ENCODE data around the gene SCP2.

The SCP2 gene

GRCh38 chr1:53080769-53081168, 153.7 kb downstream of the SCP2 start:
- H3K27me3 ChIP-seq (replicated peaks in 2 of 5; ENCODE audit: control insufficient read depth in 4 of 5, insufficient read depth in 5 of 5, low read length in 4 of 5), result no peaks in the 10 kb centered on the region
- no peak overlapping the region for H3K27ac ChIP-seq (ENCODE audit: insufficient read depth in 1 of 2, low read depth in 1 of 2, low read length in 2 of 2, poor library complexity in 1 of 2, severe bottlenecking in 2 of 2)
- CTCF ChIA-PET, result interaction anchor here (2.5 kb wide), 1 partner anchor 12 kb away, joined by 6 read pairs; no protein-coding TSS in a partner anchor
- DNase-seq, result no peak
- WGBS (ENCODE audit: insufficient coverage), result 94% methylated on average over 15 of the region's 15 CpGs
- peaks cover 0 to 12% (median 10%) of the 10 kb centered on the region in 4 experiments for H3K4me1 ChIP-seq (ENCODE audit: control extremely low read depth in 1 of 4, control insufficient read depth in 4 of 4, insufficient read depth in 4 of 4, low read length in 3 of 4)
- H3K36me3 ChIP-seq (ENCODE audit: control insufficient read depth in 4 of 4, insufficient read depth in 4 of 4, low read length in 3 of 4), result no peaks in the 10 kb centered on the region
- POLR2A ChIA-PET, result no interaction called here
- no peak overlapping the region for H3K4me3 ChIP-seq (ENCODE audit: control insufficient read depth in 1 of 7, extremely low read depth in 1 of 7, insufficient read depth in 4 of 7, low read depth in 2 of 7, low read length in 6 of 7)
- H3K9me3 ChIP-seq (ENCODE audit: control extremely low read depth in 1 of 5, control insufficient read depth in 4 of 5, insufficient read depth in 2 of 5, low read depth in 1 of 5, low read length in 4 of 5), result no peaks in the 10 kb centered on the region

GRCh38 chr1:53081384-53082066, 154.4 kb downstream of the SCP2 start:
- no peaks in the 10 kb centered on the region for H3K9me3 ChIP-seq (ENCODE audit: control extremely low read depth in 1 of 5, control insufficient read depth in 4 of 5, insufficient read depth in 2 of 5, low read depth in 1 of 5, low read length in 4 of 5)
- H3K4me1 ChIP-seq (ENCODE audit: control extremely low read depth in 1 of 4, control insufficient read depth in 4 of 4, insufficient read depth in 4 of 4, low read length in 3 of 4), result peaks cover 0 to 12% (median 10%) of the 10 kb centered on the region in 4 experiments
- CTCF ChIA-PET, result no interaction called here
- 98% methylated on average over 13 of the region's 14 CpGs for WGBS (ENCODE audit: insufficient coverage)
- H3K27me3 ChIP-seq (replicated peaks in 2 of 5; ENCODE audit: control insufficient read depth in 4 of 5, insufficient read depth in 5 of 5, low read length in 4 of 5), result no peaks in the 10 kb centered on the region
- no peaks in the 10 kb centered on the region for H3K36me3 ChIP-seq (ENCODE audit: control insufficient read depth in 4 of 4, insufficient read depth in 4 of 4, low read length in 3 of 4)
- H3K27ac ChIP-seq (ENCODE audit: insufficient read depth in 1 of 2, low read depth in 1 of 2, low read length in 2 of 2, poor library complexity in 1 of 2, severe bottlenecking in 2 of 2), result no peak overlapping the region
- DNase-seq, result no peak
- POLR2A ChIA-PET, result no interaction called here
- H3K4me3 ChIP-seq (ENCODE audit: control insufficient read depth in 1 of 7, extremely low read depth in 1 of 7, insufficient read depth in 4 of 7, low read depth in 2 of 7, low read length in 6 of 7), result no peak overlapping the region

- no peaks in the 10 kb centered on the region for H3K27me3 ChIP-seq (replicated peaks in 2 of 5; ENCODE audit: control insufficient read depth in 4 of 5, insufficient read depth in 5 of 5, low read length in 4 of 5)
- H3K9me3 ChIP-seq (ENCODE audit: control extremely low read depth in 1 of 5, control insufficient read depth in 4 of 5, insufficient read depth in 2 of 5, low read depth in 1 of 5, low read length in 4 of 5), result no peaks in the 10 kb centered on the region
- no peak overlapping the region for H3K27ac ChIP-seq (ENCODE audit: insufficient read depth in 1 of 2, low read depth in 1 of 2, low read length in 2 of 2, poor library complexity in 1 of 2, severe bottlenecking in 2 of 2)
- POLR2A ChIA-PET, result no interaction called here
- WGBS (ENCODE audit: insufficient coverage), result 72% methylated on average over 12 of the region's 13 CpGs
- CTCF ChIA-PET, result interaction anchor here (0.5 kb wide), 1 partner anchor 231 kb away, joined by 3 read pairs; no protein-coding TSS in a partner anchor
- H3K4me3 ChIP-seq (ENCODE audit: control insufficient read depth in 1 of 7, extremely low read depth in 1 of 7, insufficient read depth in 4 of 7, low read depth in 2 of 7, low read length in 6 of 7), result no peak overlapping the region
- H3K36me3 ChIP-seq (ENCODE audit: control insufficient read depth in 4 of 4, insufficient read depth in 4 of 4, low read length in 3 of 4), result no peaks in the 10 kb centered on the region
- peaks cover 0 to 12% (median 10%) of the 10 kb centered on the region in 4 experiments for H3K4me1 ChIP-seq (ENCODE audit: control extremely low read depth in 1 of 4, control insufficient read depth in 4 of 4, insufficient read depth in 4 of 4, low read length in 3 of 4)
- DNase-seq, result no peak
Measured at GRCh38 chr1:53082826-53083455, 155.9 kb downstream of the SCP2 start.

- no peaks in the 10 kb centered on the region for H3K36me3 ChIP-seq (ENCODE audit: control insufficient read depth in 4 of 4, insufficient read depth in 4 of 4, low read length in 3 of 4)
- H3K4me1 ChIP-seq (ENCODE audit: control extremely low read depth in 1 of 4, control insufficient read depth in 4 of 4, insufficient read depth in 4 of 4, low read length in 3 of 4), result peaks cover 0 to 12% (median 10%) of the 10 kb centered on the region in 4 experiments
- H3K27ac ChIP-seq (ENCODE audit: insufficient read depth in 1 of 2, low read depth in 1 of 2, low read length in 2 of 2, poor library complexity in 1 of 2, severe bottlenecking in 2 of 2), result no peak overlapping the region
- POLR2A ChIA-PET, result no interaction called here
- CTCF ChIA-PET, result no interaction called here
- no peak overlapping the region for H3K4me3 ChIP-seq (ENCODE audit: control insufficient read depth in 1 of 7, extremely low read depth in 1 of 7, insufficient read depth in 4 of 7, low read depth in 2 of 7, low read length in 6 of 7)
- H3K9me3 ChIP-seq (ENCODE audit: control extremely low read depth in 1 of 5, control insufficient read depth in 4 of 5, insufficient read depth in 2 of 5, low read depth in 1 of 5, low read length in 4 of 5), result no peaks in the 10 kb centered on the region
- no peaks in the 10 kb centered on the region for H3K27me3 ChIP-seq (replicated peaks in 2 of 5; ENCODE audit: control insufficient read depth in 4 of 5, insufficient read depth in 5 of 5, low read length in 4 of 5)
- DNase-seq, result no peak
- WGBS (ENCODE audit: insufficient coverage), result 91% methylated on average over 15 of the region's 17 CpGs
Measured at GRCh38 chr1:53083636-53084588, 156.8 kb downstream of the SCP2 start.

- POLR2A ChIA-PET, result interaction anchor here (0.5 to 0.6 kb wide), 2 partner anchors 37 to 72 kb away, joined by 3 to 4 read pairs; no protein-coding TSS in a partner anchor
- Histone ChIP-seq H3K27ac (ENCODE audit: insufficient read depth in 1 of 2, low read depth in 1 of 2, low read length in 2 of 2, poor library complexity in 1 of 2, severe bottlenecking in 2 of 2) (no peak overlapping the region), H3K27me3 (replicated peaks in 2 of 5; ENCODE audit: control insufficient read depth in 4 of 5, insufficient read depth in 5 of 5, low read length in 4 of 5) (no peaks in the 10 kb centered on the region), H3K9me3 (ENCODE audit: control extremely low read depth in 1 of 5, control insufficient read depth in 4 of 5, insufficient read depth in 2 of 5, low read depth in 1 of 5, low read length in 4 of 5) (no peaks in the 10 kb centered on the region), H3K4me1 (ENCODE audit: control extremely low read depth in 1 of 4, control insufficient read depth in 4 of 4, insufficient read depth in 4 of 4, low read length in 3 of 4) (peaks cover 0 to 12% (median 10%) of the 10 kb centered on the region in 4 experiments), H3K36me3 (ENCODE audit: control insufficient read depth in 4 of 4, insufficient read depth in 4 of 4, low read length in 3 of 4) (no peaks in the 10 kb centered on the region), H3K4me3 (ENCODE audit: control insufficient read depth in 1 of 7, extremely low read depth in 1 of 7, insufficient read depth in 4 of 7, low read depth in 2 of 7, low read length in 6 of 7) (no peak overlapping the region)
- DNase-seq, result no peak
- 91% methylated on average over 7 of the region's 8 CpGs for WGBS (ENCODE audit: insufficient coverage)
- CTCF ChIA-PET, result no interaction called here
Measured at GRCh38 chr1:53084589-53084971, 157.5 kb downstream of the SCP2 start.

- CTCF ChIA-PET, result no interaction called here
Measured at GRCh38 chr1:53085405-53085804, 158.3 kb downstream of the SCP2 start.

More at GRCh38 chr1:53085405-53085804, 158.3 kb downstream of the SCP2 start:
- H3K27me3 ChIP-seq (replicated peaks in 2 of 5; ENCODE audit: control insufficient read depth in 4 of 5, insufficient read depth in 5 of 5, low read length in 4 of 5), result no peaks in the 10 kb centered on the region
- POLR2A ChIA-PET, result interaction anchor here (0.5 to 0.6 kb wide), 2 partner anchors 37 to 73 kb away, joined by 3 to 4 read pairs; no protein-coding TSS in a partner anchor
- no peak overlapping the region for H3K27ac ChIP-seq (ENCODE audit: insufficient read depth in 1 of 2, low read depth in 1 of 2, low read length in 2 of 2, poor library complexity in 1 of 2, severe bottlenecking in 2 of 2)
- 97% methylated on average over 8 of the region's 8 CpGs for WGBS (ENCODE audit: insufficient coverage)
- H3K36me3 ChIP-seq (ENCODE audit: control insufficient read depth in 4 of 4, insufficient read depth in 4 of 4, low read length in 3 of 4), result no peaks in the 10 kb centered on the region
- H3K4me3 ChIP-seq (ENCODE audit: control insufficient read depth in 1 of 7, extremely low read depth in 1 of 7, insufficient read depth in 4 of 7, low read depth in 2 of 7, low read length in 6 of 7), result no peak overlapping the region
- peaks cover 0 to 12% (median 10%) of the 10 kb centered on the region in 4 experiments for H3K4me1 ChIP-seq (ENCODE audit: control extremely low read depth in 1 of 4, control insufficient read depth in 4 of 4, insufficient read depth in 4 of 4, low read length in 3 of 4)
- no peak for DNase-seq
- no peaks in the 10 kb centered on the region for H3K9me3 ChIP-seq (ENCODE audit: control extremely low read depth in 1 of 5, control insufficient read depth in 4 of 5, insufficient read depth in 2 of 5, low read depth in 1 of 5, low read length in 4 of 5)

Measured in common myeloid progenitor, CD34-positive (primary cell).